Limb (tissue), 2 donors: Measurements from ENCODE around the gene FAM228A.

ENCODE experiments used
- DNase-seq, 2 donors: peaks; one replicate each; pipeline ENCODE4 v3.0.0-alpha.2; 2016; ENCODE audit errors: extremely low spot score in 2 of 2

FAM228A gene

GRCh38 chr2:24225499-24226242 lies 50.8 kb downstream of the FAM228A start:
- DNase-seq, result no peak

DNA sequence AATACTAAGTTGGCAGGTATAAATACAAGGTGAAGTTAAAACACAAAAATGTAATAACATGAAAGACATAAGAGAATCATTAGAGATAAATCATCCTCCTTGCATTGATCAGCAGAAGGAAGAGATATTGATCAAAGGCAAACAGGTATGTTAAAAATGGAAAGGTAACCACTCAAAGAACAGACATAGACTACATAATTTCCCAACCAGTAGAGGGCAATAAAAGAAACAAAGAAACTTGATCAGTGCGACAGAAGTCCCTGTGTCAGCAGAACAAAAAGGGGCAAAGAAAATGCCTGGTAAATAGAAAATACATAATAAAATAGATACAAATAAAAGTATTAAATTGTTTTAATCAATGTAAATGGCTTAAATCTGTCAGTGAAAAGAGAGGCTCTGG lies 53.6 kb downstream of the FAM228A start:
- no peak for DNase-seq

DNA sequence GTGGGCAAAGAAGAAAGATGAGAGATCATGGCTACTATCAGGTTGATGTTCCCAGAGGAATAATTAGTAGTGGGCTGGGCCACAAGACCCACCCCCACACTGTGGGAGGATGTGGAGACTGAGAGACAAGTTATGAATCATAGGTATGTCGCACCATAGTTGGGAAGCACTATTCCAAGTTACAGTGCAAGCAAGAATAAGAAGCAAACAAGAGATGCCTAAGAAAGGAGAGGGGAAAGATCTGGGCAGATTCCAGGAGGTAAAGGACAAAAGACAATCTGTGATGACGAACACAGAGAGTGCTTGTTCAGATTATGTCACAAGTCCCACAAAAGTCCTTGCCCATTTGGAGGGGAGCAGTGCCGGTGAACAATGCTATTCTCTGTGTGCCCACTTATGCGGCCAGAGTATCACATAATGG lies 56.6 kb downstream of the FAM228A start:
- no peak for DNase-seq

- no peak for DNase-seq
Measured at GRCh38 chr2:24233321-24233720, 58.5 kb downstream of the FAM228A start.

- DNase-seq, result no peak
Measured at GRCh38 chr2:24237313-24237712, 62.5 kb downstream of the FAM228A start.

DNA sequence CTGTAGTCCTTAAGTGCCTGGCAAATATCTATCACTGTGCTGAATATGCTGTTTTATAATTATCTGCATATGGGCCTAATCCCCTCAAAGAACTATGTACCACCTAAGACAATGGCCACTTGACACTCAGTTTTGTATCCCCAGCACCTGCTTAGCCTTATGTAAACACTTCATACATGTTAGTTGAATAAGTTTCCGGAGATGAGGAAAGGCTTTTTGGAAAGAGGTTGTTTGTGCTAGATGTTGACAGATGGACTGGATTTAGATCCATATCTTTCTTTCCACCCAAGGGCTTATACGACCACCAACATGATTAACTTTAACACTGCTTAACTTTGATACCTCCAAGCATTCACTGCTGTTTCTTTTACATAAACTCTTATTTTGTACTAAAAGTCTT lies 63.3 kb downstream of the FAM228A start:
- no peak for DNase-seq

DNA sequence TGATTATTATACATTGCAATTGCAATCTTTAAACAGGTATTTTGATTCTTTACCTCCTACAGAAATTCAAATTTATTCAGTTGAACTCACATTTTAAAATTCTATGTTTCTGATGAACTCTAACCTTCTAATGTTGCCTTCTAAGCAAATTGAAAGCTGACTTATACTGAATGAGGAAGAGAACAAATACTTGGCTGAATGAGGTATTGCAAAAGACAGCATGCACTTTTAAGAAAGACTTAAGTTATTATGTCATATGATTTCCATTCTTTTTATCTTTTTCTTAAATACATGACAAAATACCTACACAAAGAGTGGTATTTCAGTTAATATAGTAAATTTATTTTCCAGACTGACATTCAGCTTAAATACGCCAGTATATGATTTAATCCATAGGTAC lies 64.7 kb downstream of the FAM228A start:
- no peak for DNase-seq
